Measurements from ENCODE around the gene PALB2. TPM values are rescaled to one million over a fixed set of nuclear protein-coding genes. Genes with fewer than 3 reads are reported as not detected.

Gene PALB2
- total and polyA plus RNA-seq, 2 experiments from 2014 or later: 24.2 to 34.0 TPM

DNA sequence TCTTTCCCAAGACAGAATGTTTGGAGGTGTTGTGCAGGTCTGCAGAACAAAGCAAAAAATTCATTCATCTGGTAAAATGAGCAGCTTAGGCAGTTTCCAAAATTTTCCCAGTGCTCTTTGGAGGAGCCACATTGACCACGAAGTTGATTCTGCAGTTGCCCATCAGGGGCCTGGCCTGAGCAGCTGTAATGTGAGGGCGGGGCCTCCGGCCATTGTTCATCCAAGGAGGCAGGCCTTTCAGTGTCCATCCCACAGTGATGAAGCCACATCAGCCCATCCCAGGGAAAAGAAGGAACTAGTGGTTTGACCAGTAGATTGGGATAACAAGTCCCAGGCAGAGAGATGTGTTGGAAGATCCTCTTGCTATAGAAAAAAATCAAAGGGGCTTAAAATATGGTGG, 73.5 kb downstream of the PALB2 start:
- peaks cover 3% of the 10 kb centered on the region for H4K20me1 ChIP-seq (replicated peaks; ENCODE audit: insufficient read depth)
- H3K27me3 ChIP-seq (ENCODE audit: insufficient read depth): no peaks in the 10 kb centered on the region
- H3K9me2 ChIP-seq (ENCODE audit: insufficient read depth): no peaks in the 10 kb centered on the region
- no peak for TF ChIP-seq STAT1 (IDR thresholded peaks at IDR 0.05; ENCODE audit: unreplicated experiment)
- H3K79me2 ChIP-seq (replicated peaks; ENCODE audit: insufficient read depth): peaks cover 11% of the 10 kb centered on the region; the same call in 1 of the 2 replicates
- H2AFZ ChIP-seq: no peak overlapping the region
- H3K27me3 Mint-ChIP-seq (ENCODE audit: insufficient read depth, low read depth, poor library complexity): no peaks in the 10 kb centered on the region
- ATAC-seq (no peak), DNase-seq (ENCODE audit: low spot score) (no peak)
- H3K9me3 Mint-ChIP-seq: no peaks in the 10 kb centered on the region
- H3K4me3 ChIP-seq: no peak overlapping the region
- H3K4me2 ChIP-seq: no peak overlapping the region
- no peaks in the 10 kb centered on the region for H3F3A ChIP-seq (replicated peaks; ENCODE audit: low read depth)
- peaks cover 57% of the 10 kb centered on the region for H3K36me3 ChIP-seq (ENCODE audit: insufficient read depth)
- no peak overlapping the region for H3K4me3 Mint-ChIP-seq
- H3K4me1 ChIP-seq (ENCODE audit: insufficient read depth): no peaks in the 10 kb centered on the region
- no peaks in the 10 kb centered on the region for H3K4me1 Mint-ChIP-seq
- no peak overlapping the region for H3K27ac ChIP-seq (ENCODE audit: low read depth)
- H3K36me3 Mint-ChIP-seq (ENCODE audit: low read depth): peaks cover 90% of the 10 kb centered on the region
- H3K27ac Mint-ChIP-seq: no peak overlapping the region

- Histone ChIP-seq H4K20me1 (replicated peaks; ENCODE audit: insufficient read depth) (peaks cover 3% of the 10 kb centered on the region), H3K27me3 (ENCODE audit: insufficient read depth) (no peaks in the 10 kb centered on the region), H3K4me3 (no peak overlapping the region), H3F3A (replicated peaks; ENCODE audit: low read depth) (0 out of 2 replicates have a peak, but pooled peaks cover under 1% of the 10 kb centered on the region), H3K4me2 (no peak overlapping the region), H3K79me2 (replicated peaks; ENCODE audit: insufficient read depth) (peaks cover 15% of the 10 kb centered on the region; the same call in 1 of the 2 replicates), H3K4me1 (ENCODE audit: insufficient read depth) (no peaks in the 10 kb centered on the region), H3K9me2 (ENCODE audit: insufficient read depth) (no peaks in the 10 kb centered on the region), H2AFZ (no peak overlapping the region), H3K27ac (ENCODE audit: low read depth) (no peak overlapping the region), H3K36me3 (ENCODE audit: insufficient read depth) (peaks cover 60% of the 10 kb centered on the region)
- Mint-ChIP-seq H3K36me3 (ENCODE audit: low read depth) (peaks cover 92% of the 10 kb centered on the region), H3K27me3 (ENCODE audit: insufficient read depth, low read depth, poor library complexity) (no peaks in the 10 kb centered on the region), H3K27ac (no peak overlapping the region), H3K4me1 (no peaks in the 10 kb centered on the region), H3K4me3 (no peak overlapping the region), H3K9me3 (no peaks in the 10 kb centered on the region)
- DNase-seq (ENCODE audit: low spot score) (no peak), ATAC-seq (no peak)
- no peak for TF ChIP-seq STAT1 (IDR thresholded peaks at IDR 0.05; ENCODE audit: unreplicated experiment)
- TF ChIP-seq ZNF331 (CRISPR knock-in tag; IDR thresholded peaks at IDR 0.05; ENCODE audit: low read depth): no peak
- no peak for TF ChIP-seq POLR2AphosphoS5 (IDR thresholded peaks at IDR 0.05; ENCODE audit: low read depth)
- no peak for TF ChIP-seq NANOG (IDR thresholded peaks at IDR 0.05; ENCODE audit: borderline replicate concordance)
- no peak for TF ChIP-seq CREB1 (CRISPR knock-in tag; IDR thresholded peaks at IDR 0.05; ENCODE audit: low read depth)
- no peak for TF ChIP-seq ZNF114 (CRISPR knock-in tag; IDR thresholded peaks at IDR 0.05)
- TF ChIP-seq EZH2phosphoT487 (IDR thresholded peaks at IDR 0.05; ENCODE audit: unreplicated experiment): no peak
- TF ChIP-seq REST (IDR thresholded peaks at IDR 0.05; ENCODE audit: unreplicated experiment): no peak
Observed at GRCh38 chr16:23566724-23567123, 74.4 kb downstream of the PALB2 start.

Data from GM23338 (cell line).